GM19035 (cell line): Measurements from ENCODE around the gene ROCK1.
A peak's percentile ranks its signal among the peaks of the same experiment; 100 is the strongest.
"Not testable (repeated sequence)": the region's sequence is repeated elsewhere in the genome, so short reads cannot be mapped to it uniquely, and the experiment has no call there.

Experiments
- ATAC-seq: cut with Tn5 transposase; IDR thresholded peaks from one replicate; pipeline ENCODE4 v1.9.1; 2021; ENCODE audit not compliant: unreplicated experiment

ROCK1 gene

DNA sequence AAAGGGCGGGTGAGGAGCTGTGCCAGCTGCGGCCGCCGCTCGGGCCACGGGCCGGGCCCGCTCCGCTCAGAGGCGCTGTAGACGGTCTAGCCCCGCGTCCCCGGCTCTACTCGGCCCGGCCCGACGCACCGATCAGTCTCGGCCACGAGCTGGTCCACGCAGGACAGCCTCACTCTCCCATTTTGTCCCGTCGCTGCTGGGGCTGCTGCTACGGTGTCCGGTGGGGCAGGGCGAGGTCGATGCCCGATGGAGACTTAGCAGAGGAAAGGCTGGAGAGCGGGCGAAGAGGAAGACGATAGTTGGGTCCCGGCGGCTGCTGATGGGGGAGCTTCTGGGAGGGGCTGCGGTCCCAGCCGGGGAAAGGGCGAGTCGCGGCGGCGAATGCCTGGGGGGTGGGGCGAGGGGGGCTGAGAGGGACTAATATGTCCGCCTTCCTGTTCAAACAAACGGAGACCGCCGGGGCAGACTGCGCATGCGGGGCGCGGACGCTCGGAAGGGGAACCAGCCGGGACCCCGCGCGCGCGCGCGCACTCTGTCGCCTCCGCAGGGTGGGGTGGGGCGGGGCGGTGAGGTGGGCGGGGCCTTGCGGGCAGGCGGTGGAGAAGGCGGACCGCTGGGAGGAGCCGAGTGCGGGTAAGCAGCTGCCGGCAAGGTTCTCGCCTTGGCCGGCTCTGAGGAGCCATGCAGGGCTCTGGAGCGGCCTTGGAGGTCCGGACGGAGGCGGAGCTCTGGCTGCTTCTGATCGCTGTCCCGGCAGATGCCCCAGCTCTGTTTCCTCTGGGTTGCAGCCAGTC, at the start of gene ROCK1:
Gene ROCK1, minus strand, starts transcription at position 468 of the 794 bp plus-strand sequence. CDS start 903 bp downstream, outside the sequence.
- peak; percentile 92 for ATAC-seq

DNA sequence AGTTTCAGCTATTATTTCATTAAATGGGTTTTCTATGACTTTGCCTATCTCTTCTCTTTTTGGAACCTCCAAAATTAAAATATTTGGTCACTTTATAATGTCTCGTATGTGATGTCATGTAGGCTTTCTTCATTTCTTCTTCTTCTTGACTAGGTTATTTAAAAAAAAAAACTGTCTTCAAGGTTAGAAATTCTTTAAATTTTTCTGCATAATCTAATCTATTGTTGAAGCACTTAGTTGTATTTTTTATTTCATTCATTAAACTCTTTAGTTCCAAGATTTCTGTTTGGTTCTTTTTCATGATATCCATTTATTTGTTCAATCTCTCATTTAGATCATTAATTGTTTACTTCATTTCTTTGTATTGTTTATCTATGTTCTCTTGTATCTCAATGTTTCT, 43.8 kb upstream of the ROCK1 start:
- no peak for ATAC-seq

DNA sequence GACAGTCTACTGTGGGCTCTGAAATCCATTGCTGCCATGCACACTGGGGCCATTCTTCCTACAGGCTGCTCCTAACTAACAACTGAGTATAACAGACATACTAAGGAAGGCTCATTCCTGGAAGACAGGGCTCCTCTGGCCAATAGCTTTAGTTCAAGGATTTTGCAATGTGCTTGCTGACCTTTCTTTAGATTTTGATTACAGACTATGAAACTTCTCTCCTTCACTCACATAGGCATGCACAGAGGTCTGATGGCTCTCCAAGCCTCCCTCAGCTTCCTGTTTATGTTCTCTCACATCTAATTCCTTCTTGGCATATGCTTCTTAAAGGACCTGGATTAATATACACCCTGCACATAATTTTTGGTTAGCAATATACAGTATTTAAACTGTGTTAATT, 34.4 kb upstream of the ROCK1 start:
- ATAC-seq: no peak

DNA sequence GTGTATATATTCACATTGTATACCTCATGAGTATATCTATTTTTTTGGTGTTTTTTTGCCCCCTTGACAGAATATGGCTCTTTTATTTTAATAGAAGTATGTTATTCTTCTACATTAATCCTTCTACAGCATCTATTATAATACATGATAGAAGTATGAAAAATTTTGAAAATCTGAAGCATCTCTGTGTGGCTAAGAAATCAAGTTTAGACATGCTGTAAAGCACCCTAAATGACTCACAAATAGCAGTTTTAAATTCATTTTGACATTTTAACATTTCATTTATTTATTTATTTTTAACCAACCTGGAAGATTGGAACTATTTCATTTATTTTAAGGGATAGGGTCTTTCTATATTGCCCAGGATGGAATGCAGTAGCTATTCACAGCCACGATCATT, 33.8 kb upstream of the ROCK1 start:
- no peak for ATAC-seq

DNA sequence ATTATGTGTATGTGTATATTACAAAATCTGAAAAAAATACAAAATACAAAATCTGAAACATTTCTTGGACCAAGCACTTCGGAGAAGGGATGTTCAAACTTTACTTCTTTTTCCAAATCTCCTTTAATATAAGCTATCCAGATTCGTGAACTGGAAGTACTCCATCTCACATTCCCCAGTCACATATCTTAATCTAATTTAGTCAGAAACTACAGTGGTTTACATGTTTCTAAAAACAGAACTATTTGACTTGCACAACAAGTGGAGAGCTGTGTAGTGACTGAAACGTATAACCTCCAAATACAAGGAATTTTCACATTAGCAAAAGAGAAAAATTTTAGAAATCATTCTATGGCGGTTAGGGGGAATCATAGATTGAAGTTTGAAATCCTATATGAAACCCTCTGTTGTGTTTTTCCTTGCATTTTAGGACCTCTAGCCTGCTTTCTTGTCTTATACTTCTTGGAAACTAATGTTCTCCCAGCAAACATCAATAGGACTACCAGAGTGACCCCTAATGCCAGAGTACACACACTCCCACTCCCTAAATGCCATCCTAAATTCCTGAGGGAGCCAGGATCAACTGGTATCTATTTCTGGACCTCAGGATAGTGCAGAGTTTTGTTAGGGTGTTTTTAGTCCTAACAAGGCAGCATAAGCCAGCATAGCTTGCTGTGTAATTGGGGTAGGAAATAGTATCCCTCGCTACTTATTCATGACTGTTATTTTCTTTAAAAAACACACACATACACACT, 30.2 kb upstream of the ROCK1 start:
- ATAC-seq: no peak

DNA sequence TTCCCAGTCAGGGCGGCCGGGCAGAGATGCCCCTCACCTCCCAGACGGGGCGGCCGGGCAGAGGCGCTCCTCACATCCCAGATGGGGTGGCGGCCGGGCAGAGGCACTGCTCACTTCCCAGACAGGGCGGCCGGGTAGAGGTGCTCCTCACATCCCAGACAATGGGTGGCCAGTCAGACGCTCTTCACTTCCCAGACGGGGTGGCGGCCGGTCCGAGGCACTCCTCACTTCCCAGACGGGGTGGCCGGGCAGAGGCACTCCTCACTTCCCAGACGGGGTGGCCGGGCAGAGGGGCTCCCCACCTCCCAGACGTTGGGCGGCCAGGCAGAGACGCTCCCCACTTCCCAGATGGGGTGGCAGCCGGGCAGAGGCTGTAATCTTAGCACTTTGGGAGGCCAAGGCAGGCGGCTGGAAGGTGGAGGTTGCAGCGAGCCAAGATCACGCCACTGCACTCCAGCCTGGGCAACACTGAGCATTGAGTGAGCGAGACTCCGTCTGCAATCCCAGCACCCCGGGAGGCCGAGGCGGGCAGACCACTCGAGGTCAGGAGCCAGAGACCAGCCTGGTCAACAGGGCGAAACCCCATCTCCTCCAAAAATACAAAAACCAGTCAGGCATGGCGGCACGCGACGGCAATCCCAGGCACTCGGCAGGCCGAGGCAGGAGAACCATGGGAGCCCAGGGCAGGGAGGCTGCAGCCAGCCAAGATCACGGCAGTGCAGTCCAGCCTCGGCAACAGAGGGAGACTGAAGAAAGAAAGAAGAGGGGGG, 26.3 kb upstream of the ROCK1 start:
- not testable (repeated sequence) for ATAC-seq

DNA sequence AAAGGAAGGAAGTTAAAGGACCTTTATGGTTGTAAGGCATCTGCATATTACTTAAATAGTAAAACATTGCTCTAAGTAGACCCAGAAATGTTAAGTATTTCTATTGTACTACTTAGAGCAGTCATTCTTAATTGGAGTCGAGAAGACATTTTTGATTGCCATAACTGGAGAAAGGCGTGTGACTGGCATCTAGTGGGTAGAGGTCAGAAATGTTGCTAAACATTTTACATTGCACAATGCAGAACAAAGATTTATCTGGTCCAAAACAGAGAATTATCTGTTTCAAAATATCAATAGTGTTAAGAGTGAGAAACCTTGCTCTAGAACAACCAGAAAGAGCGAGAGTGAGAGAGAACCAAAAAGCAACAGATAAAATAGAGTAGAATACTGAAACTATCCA, 23.3 kb upstream of the ROCK1 start:
- no peak for ATAC-seq

DNA sequence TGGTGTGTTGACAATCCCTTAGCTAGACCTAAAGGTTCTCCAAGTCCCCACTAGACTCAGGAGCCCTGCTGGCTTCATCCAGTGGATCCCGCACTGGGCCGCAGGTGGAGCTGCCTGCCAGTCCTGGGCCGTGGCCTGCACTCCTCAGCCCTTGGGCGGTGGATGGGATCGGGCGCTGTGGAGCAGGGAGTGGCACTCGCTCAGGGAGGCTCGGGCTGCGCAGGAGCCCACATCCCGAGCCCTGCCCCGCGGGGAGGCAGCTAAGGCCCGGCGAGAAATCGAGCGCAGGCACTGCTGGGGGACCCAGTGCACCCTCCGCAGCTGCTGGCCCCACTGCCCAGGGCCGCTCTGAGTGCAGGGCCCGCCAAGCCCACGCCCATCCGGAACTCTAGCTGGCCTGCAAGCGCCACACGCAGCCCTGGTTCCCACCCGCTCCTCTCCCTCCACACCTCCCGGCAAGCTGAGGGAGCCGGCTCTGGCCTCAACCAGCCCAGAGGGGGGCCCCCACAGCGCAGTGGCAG, 20.8 kb upstream of the ROCK1 start:
- no peak for ATAC-seq

DNA sequence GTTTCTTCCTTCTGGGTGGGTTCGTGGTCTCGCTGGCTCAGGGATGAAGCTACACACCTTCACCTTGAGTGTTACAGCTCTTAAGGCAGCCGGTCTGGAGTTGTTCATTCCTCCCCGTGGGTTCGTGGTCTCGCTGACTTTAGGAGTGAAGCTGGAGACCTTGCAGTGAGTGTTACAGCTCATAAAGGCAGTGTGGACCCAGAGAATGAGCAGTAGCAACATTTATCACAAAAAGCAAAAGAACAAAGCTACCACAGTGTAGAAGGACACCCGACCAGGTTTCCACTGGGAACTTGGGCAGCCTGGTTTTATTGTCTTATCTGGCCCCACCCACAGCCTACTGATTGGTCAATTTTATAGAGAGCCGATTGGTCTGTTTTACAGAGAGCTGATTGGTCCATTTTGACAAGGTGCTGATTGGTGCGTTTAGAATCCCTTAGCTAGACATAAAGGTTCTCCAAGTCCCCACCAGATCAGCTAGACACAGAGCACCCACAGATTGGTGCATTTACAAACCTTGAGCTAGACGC, 20.1 kb upstream of the ROCK1 start:
- ATAC-seq: no peak

DNA sequence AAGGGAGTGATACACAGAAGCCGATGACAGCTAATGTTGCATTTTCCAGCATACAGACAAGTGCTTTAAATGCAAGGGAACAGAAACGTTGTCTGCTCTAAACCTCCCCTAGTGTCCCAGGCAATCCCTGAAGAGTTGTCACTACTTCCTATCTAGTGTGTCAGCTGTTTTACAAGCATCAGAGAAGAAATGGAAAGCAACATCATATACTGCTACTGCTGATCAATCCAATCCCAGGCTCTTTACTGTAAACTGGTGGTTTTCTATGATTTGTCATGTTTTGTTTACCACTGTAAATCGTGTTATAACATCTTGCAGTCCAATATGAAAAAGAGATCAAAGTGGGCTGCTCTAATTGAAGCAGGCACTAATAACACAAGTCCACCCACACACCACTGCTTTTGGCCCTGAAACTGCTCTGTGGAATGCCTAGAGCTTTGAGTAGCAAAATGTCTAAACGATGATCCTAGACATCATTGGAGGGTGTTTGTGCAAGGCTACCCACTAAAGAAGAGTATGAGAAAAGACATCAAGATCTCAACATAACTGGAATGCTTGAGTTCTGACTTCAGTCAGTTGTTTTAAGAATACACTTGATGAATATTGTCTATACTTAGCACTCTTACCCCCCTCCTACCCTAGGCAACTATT, 18.1 kb upstream of the ROCK1 start:
- no peak for ATAC-seq

DNA sequence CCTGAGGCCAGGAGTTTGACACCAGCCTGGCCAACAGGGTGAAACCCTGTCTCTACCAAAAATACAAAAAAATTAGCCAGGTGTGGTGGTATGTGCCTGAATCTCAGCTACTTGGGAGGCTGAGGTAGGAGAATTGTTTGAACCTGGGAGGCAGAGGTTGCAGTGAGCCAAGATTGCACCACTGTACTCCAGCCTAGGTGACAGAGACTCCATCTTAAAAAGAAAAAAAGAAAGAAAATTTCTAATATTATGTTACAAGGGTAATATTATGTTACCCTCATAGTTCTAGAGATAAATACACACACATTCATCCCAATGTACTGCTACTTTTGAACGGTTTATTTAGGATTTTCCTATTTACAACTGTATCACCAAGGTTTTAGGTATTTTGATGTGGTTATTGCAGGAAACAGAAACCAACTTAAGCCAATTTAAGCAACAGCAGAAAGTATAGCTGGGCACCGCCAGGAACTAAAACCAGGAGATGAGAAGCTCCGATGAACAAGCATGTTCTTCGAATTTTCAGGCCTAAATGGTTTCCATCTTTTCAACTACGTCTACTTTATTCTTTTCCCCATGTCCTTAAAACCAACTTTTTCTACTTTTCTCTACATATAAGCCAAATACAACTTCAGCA, 11.8 kb upstream of the ROCK1 start:
- ATAC-seq: no peak

DNA sequence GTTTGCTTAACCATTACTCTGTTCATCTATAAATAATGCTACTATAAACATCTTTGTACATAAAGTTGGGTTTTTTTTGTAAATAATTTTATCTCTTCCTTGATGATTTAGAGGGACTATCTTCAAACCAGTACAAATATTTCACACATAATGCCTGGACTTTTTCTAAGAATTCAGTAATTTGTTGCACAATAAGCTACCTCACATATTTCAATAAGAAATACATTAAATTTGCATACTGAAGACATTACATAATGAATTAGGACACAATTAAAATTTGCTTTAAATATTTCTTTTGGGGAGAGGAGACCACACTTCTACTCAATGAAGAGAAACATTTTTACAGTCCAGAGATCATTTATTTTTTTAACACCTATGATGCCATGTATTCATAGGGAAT, 7.2 kb upstream of the ROCK1 start:
- ATAC-seq: no peak

DNA sequence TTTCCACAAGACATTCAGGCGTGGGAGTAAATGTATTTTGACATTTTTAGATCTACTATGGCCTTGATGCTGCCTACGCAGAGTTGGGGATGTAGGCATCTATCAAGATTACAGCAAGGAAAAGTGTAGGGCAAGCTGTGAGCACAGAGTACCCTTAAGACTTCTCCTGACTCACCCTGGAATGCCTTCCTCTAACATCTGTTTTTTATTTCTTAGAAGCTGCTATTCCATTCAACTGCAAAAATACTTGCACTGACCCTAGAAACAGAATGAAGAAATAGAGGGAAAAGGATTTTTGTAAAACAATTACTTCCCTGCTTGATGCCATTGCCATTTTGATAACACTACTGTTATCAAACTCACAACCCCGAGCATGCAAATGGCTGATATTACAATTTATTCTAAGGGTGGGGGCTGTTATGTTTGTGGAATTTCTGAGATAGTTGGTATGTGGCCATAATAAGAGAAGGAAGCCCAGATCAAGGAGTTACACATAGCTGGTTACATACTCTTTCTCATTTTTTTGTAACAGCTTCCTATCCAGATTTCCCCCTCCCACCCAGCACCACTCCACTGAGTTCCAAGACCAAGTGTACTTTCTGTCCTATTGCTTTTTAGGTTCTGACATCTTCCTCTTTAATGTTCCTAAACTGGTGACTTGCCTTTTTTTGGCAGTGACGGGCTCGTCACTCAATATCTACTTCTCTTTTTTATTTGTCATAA, 6.0 kb upstream of the ROCK1 start:
- no peak for ATAC-seq

DNA sequence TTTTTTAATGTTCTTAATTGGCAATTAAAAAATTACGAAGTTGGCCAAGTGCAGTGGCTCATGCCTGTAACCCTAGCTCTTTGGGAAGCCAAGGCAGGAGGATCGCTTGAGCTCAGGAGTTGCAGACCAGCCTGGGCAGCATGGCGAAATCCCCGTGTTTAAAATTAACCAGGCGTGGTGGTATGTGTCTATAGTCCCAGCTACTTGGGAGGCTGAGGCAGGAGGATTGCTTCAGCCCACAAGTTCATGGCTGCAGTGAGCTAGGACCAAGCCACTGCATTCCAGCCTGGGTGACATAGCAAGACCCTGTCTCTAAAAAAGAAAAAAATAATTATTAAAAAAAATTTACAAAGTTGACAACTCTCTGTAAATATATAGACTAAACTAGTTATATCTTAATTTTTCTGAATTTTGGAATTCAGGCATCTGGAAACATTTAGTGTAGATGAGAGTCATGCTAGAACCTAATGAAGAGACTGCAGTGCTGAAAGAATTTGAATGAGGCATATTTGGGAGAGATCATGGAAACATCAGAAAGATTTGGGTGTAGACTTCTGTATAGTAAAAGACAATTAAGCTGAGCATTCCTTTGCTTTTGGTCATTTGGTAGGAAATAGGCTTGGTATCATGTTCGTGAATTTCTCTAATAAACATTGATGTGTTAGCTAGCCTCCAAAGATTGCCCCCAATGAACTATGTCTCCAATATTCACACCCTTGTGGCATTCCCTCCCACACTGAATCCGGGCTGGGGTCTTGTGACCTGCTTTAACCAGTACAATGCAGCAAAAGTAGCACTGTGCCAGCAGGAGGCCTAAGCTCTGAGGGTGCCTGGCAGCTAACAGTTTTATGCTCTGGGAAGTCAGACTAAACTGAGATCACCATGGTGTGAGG, 4.2 kb upstream of the ROCK1 start:
- ATAC-seq: no peak

DNA sequence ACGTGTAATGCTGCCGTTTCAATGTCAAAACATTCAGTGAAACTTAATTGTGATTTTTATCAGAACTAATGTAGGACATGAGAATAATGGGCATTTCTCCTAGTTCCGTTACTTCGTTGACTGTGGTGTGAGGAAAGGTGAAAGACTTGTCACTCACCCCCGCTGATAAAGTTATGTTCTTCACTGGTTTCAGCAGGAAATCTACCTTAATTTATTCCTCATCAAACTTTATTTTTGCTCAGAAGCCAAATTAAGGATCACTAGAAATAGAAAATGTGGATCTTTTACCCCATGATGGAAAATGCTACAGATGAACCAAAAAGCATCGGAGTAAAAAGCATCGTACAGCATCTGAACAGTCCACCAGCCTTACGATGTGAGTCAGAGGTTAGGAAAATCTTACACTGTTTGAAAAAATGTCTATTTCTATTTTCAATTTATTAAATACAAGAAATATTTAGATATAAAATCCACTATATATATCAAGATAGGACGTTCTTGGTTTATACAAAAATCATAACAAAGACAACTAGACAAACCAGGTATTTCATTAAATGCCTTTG, 1.0 kb upstream of the ROCK1 start:
- ATAC-seq: no peak

DNA sequence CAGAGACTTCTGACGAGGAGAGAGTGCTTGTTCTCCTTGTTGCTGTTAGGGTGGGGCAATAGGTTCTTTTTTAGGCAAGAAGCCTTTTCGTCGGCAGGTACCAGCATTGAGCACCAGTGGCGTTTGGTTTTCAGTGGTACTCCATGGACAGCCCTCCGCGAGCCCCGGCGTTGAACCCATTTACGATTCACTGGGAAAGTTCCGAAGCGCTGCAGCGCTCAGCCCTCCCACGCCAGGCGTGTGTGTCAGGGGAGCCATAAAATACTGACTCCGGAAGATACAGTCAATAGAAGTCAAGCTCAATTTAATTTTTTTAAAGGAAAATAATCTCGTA, 494 bp upstream of the ROCK1 start:
- ATAC-seq: peak; percentile 35

DNA sequence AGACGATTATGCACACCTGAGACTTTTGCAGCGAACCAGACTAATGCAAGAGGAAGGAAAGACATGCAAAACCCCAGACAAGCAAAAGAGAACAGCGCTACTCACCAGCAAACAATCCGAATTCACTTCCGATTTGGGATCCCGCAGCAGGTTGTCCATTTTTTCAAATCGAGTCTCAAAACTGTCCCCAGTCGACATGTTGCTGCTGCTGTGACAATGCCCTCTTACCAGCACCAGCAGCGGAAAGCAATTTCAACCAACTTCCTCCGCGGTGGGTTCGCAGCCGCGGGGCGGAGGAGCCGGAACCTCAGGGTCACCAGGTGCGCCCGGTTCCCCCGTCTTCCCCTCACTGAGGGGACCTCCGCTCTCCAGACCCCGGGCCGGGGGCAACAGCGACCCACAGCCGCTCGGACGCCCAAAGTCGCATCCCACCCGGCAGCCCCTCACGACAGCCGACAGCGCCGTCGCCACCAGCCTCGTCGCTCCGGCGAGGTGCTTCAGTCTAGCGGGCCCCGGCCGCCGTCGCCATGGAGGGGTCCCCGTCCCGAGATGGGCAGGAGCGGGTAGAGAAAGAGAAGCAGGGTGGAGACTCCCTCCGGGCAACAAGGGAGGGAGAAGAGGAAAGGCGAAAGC, 784 bp downstream of the ROCK1 start:
- peak; percentile 32 for ATAC-seq
